Natural killer cell (primary cell): ENCODE measurements around the gene ZNF136. TPM values are rescaled to one million over a fixed set of nuclear protein-coding genes. Genes with fewer than 3 reads are reported as not detected.

ENCODE experiments used
- ATAC-seq, 3 donors: fragments of 150-1000 bp in 2 of 3; fragments of 200-7000 bp in 1 of 3; cut with Tn5 transposase; 1 replicate in 1 of 3; 2 replicates in 2 of 3; pipeline ENCODE4 v1.10.0; 2021; ENCODE audit warnings: mild to moderate bottlenecking in 2 of 3, moderate library complexity in 2 of 3
- DNase-seq, 2 donors: peaks; one replicate each; pipeline versions ENCODE4 v3.0.0 to v3.0.0-alpha.2; 2013 to 2021; ENCODE audit warnings: mixed read lengths in 1 of 2
- H3K27ac ChIP-seq: one replicate; pipeline ENCODE4 v1.5.1; 2013; ENCODE audit warnings: mild to moderate bottlenecking, low read length
- H3K27me3 ChIP-seq: one replicate; pipeline ENCODE4 v1.6.1; 2013; ENCODE audit warnings: low read length; ENCODE audit not compliant: control insufficient read depth, insufficient read depth
- H3K36me3 ChIP-seq: one replicate; pipeline ENCODE4 v1.6.1; 2013; ENCODE audit warnings: low read length; ENCODE audit not compliant: control insufficient read depth, insufficient read depth
- H3K4me1 ChIP-seq: one replicate; pipeline ENCODE4 v1.6.1; 2013; ENCODE audit warnings: low read length; ENCODE audit not compliant: control insufficient read depth, insufficient read depth
- H3K4me3 ChIP-seq: one replicate; pipeline ENCODE4 v1.5.1; 2013; ENCODE audit warnings: low read length
- H3K9me3 ChIP-seq: one replicate; pipeline ENCODE4 v1.6.1; 2013; ENCODE audit warnings: low read length; ENCODE audit not compliant: control insufficient read depth, insufficient read depth
- H3K27ac Mint-ChIP-seq, 2 donors: one replicate each; pipeline ENCODE4 v1.8.0; 2022; ENCODE audit warnings: mild to moderate bottlenecking in 2 of 2, mixed read lengths in 2 of 2, moderate library complexity in 1 of 2
- H3K27me3 Mint-ChIP-seq, 2 donors: one replicate each; pipeline ENCODE4 v1.8.0; 2022; ENCODE audit warnings: low read depth in 2 of 2, mixed read lengths in 2 of 2
- H3K36me3 Mint-ChIP-seq: one replicate; pipeline ENCODE4 v1.8.0; 2022; ENCODE audit warnings: mixed read lengths
- H3K4me1 Mint-ChIP-seq, 2 donors: one replicate each; pipeline ENCODE4 v1.8.0; 2022; ENCODE audit warnings: mixed read lengths in 2 of 2
- H3K4me3 Mint-ChIP-seq: one replicate; pipeline ENCODE4 v1.8.0; 2022; ENCODE audit warnings: mild to moderate bottlenecking, moderate library complexity, mixed read lengths
- H3K9me3 Mint-ChIP-seq, 2 donors: one replicate each; pipeline ENCODE4 v1.8.0; 2022; ENCODE audit warnings: mixed read lengths in 2 of 2
- CTCF ChIP-seq: fragments of 200-600 bp; IDR thresholded peaks from one replicate; pipeline ENCODE4 v1.8.0; 2022; ENCODE audit warnings: antibody characterized with exemption
- WGBS: methylation state at CpG from one replicate; pipeline ENCODE4 v1.1.7; 2013; ENCODE audit warnings: missing lambda C conversion rate; ENCODE audit not compliant: insufficient coverage; 5-methylcytosine and 5-hydroxymethylcytosine counted together
- intact Hi-C: fragments of 100-400 bp; cut with micrococcal nuclease; formaldehyde crosslinking; loops from one replicate; pipeline ENCODE4 v1.14.2; 2022
- total RNA-seq, 4 donors: library from RNA; stranded (reverse); fragments of 120-200 nt in 1 of 4; gene quantifications; one replicate each; pipeline versions ENCODE4 v1.2.3 to v1.2.4, GENCODE V29; 2013 to 2022

ZNF136 gene
- total RNA-seq = 10 to 100 TPM; 31.5 to 47.7 (median 39.8) TPM
- 39.3 TPM for total RNA-seq (2013)

- peaks cover 38 to 43% of the 10 kb centered on the region in 2 donors for H3K4me1 Mint-ChIP-seq
- no peak for TF ChIP-seq CTCF
These were observed at the start of gene ZNF136 for GRCh38 chr19:12162882-12163806. Gene ZNF136, plus strand, starts transcription at chr19:12163096. Its CDS starts 108 bp downstream, at chr19:12163204.

GRCh38 chr19:12113121-12113520, 49.8 kb upstream of the ZNF136 start:
- Histone ChIP-seq H3K27ac (no peak overlapping the region), H3K36me3 (no peaks in the 10 kb centered on the region), H3K27me3 (no peaks in the 10 kb centered on the region), H3K4me1 (no peaks in the 10 kb centered on the region), H3K4me3 (no peak overlapping the region), H3K9me3 (no peaks in the 10 kb centered on the region)
- no peak for DNase-seq
- Mint-ChIP-seq H3K4me3 (no peak overlapping the region), H3K36me3 (no peaks in the 10 kb centered on the region), H3K27ac (no peak overlapping the region), H3K9me3 (no peaks in the 10 kb centered on the region), H3K4me1 (no peaks in the 10 kb centered on the region), H3K27me3 (no peaks in the 10 kb centered on the region)
- no peak for ATAC-seq
- 94% methylated on average over 4 of the region's 5 CpGs for WGBS
- TF ChIP-seq CTCF = no peak
- intact Hi-C loops = no loop called here

More at GRCh38 chr19:12162882-12163806, at the start of gene ZNF136:
- Histone ChIP-seq H3K27me3 (no peaks in the 10 kb centered on the region), H3K9me3 (no peaks in the 10 kb centered on the region), H3K27ac (peak within 1 kb of the TSS; percentile 98), H3K4me1 (peaks cover 17% of the 10 kb centered on the region), H3K36me3 (peaks cover 4% of the 10 kb centered on the region), H3K4me3 (peak within 1 kb of the TSS; percentile 98)
- H3K27ac Mint-ChIP-seq = peak within 1 kb of the TSS; percentile 97 to 98
- DNase-seq = peak; percentile 90 to 97
- intact Hi-C loops = loop anchor here (1.0 kb wide), 1 partner anchor 170 kb away; the partner anchor contains the start of gene ZNF563
- peak within 1 kb of the TSS; percentile 100 for H3K4me3 Mint-ChIP-seq
- H3K36me3 Mint-ChIP-seq = no peaks in the 10 kb centered on the region
- H3K27me3 Mint-ChIP-seq = no peaks in the 10 kb centered on the region
- peak; percentile 98 to 99 (median 99) for ATAC-seq
- H3K9me3 Mint-ChIP-seq = no peaks in the 10 kb centered on the region
- under 1% methylated on average over 55 of the region's 57 CpGs for WGBS

- DNase-seq (no peak), ATAC-seq (no peak)
- Histone ChIP-seq H3K4me1 (no peaks in the 10 kb centered on the region), H3K9me3 (no peaks in the 10 kb centered on the region), H3K36me3 (no peaks in the 10 kb centered on the region), H3K27me3 (no peaks in the 10 kb centered on the region), H3K27ac (no peak overlapping the region), H3K4me3 (no peak overlapping the region)
- no peak overlapping the region for H3K27ac Mint-ChIP-seq
- intact Hi-C loops = no loop called here
- no peak for TF ChIP-seq CTCF
- WGBS = 95% methylated on average over 33 of the region's 33 CpGs
- no peaks in the 10 kb centered on the region for H3K36me3 Mint-ChIP-seq
- no peaks in the 10 kb centered on the region for H3K4me1 Mint-ChIP-seq
- no peaks in the 10 kb centered on the region for H3K9me3 Mint-ChIP-seq
- no peaks in the 10 kb centered on the region for H3K27me3 Mint-ChIP-seq
- H3K4me3 Mint-ChIP-seq = no peak overlapping the region
These were observed 45.5 kb upstream of the ZNF136 start for GRCh38 chr19:12117201-12117970.
